DMS79 treated with DMSO at 0.1 percent for 48 hours (cell line): ENCODE results near the gene CEP43.

Experiments
- DNase-seq: peaks from one replicate; lab custom pipeline; 2025; lab: John Stamatoyannopoulos, UW

Gene CEP43

GRCh38 chr6:166999145-166999883 lies at the start of gene CEP43:
TSS of gene CEP43 (plus strand) at chr6:166999397. CDS start at chr6:166999413, 16 bp downstream.
- DNase-seq = peak; percentile 86

- DNase-seq = no peak
Measured at GRCh38 chr6:166949528-166950442, 49.4 kb upstream of the CEP43 start.

- no peak for DNase-seq
Measured at GRCh38 chr6:166950443-166950821, 48.8 kb upstream of the CEP43 start.

- peak; percentile 13 for DNase-seq
Measured at GRCh38 chr6:166950892-166951669, 48.1 kb upstream of the CEP43 start.

- DNase-seq = no peak
Measured at GRCh38 chr6:166951670-166952060, 47.5 kb upstream of the CEP43 start.

- no peak for DNase-seq
Measured at GRCh38 chr6:166952121-166952520, 47.1 kb upstream of the CEP43 start.

- DNase-seq = no peak
Measured at GRCh38 chr6:166952567-166953486, 46.4 kb upstream of the CEP43 start.

- no peak for DNase-seq
Measured at GRCh38 chr6:166954118-166954713, 45.0 kb upstream of the CEP43 start.

GRCh38 chr6:166955121-166955864 lies 43.9 kb upstream of the CEP43 start:
- no peak for DNase-seq

- DNase-seq = peak; percentile 49
Measured at GRCh38 chr6:166955865-166956443, 43.2 kb upstream of the CEP43 start.

GRCh38 chr6:166956444-166957086 lies 42.6 kb upstream of the CEP43 start, which contains the start of gene RNASET2:
TSS of gene RNASET2 (minus strand) at chr6:166956550. CDS start at chr6:166956182, 368 bp downstream.
- DNase-seq = peak; percentile 62

- DNase-seq = no peak
Measured at GRCh38 chr6:166957087-166957804, 42.0 kb upstream of the CEP43 start.

- no peak for DNase-seq
Measured at GRCh38 chr6:166957805-166958076, 41.5 kb upstream of the CEP43 start.

- no peak for DNase-seq
Measured at GRCh38 chr6:166958926-166959861, 40.0 kb upstream of the CEP43 start.

GRCh38 chr6:166959911-166960608 lies 39.1 kb upstream of the CEP43 start:
- DNase-seq = no peak

GRCh38 chr6:166960609-166960978 lies 38.6 kb upstream of the CEP43 start:
- DNase-seq = no peak

GRCh38 chr6:166966268-166966667 lies 32.9 kb upstream of the CEP43 start:
- DNase-seq = no peak
